Glutamatergic neuron (in vitro differentiated cells): ENCODE measurements around the gene DNAI1. TPM values are rescaled to one million over a fixed set of nuclear protein-coding genes. Genes with fewer than 3 reads are reported as not detected.

ENCODE experiments used
- DNase-seq: peaks from one replicate; pipeline ENCODE4 v3.0.0; 2022
- H3K27ac Mint-ChIP-seq: one replicate; pipeline ENCODE4 v1.8.0; 2020; ENCODE audit warnings: mild to moderate bottlenecking, mixed read lengths, inconsistent platforms; ENCODE audit not compliant: unreplicated experiment
- H3K27me3 Mint-ChIP-seq: one replicate; pipeline ENCODE4 v1.8.0; 2020; ENCODE audit warnings: mild to moderate bottlenecking, moderate library complexity, mixed read lengths, inconsistent platforms; ENCODE audit not compliant: unreplicated experiment
- H3K36me3 Mint-ChIP-seq: one replicate; pipeline ENCODE4 v1.8.0; 2020; ENCODE audit warnings: mild to moderate bottlenecking, mixed read lengths, inconsistent platforms; ENCODE audit not compliant: unreplicated experiment
- H3K4me1 Mint-ChIP-seq: one replicate; pipeline ENCODE4 v1.8.0; 2020; ENCODE audit warnings: mild to moderate bottlenecking, low read depth, mixed read lengths, inconsistent platforms; ENCODE audit not compliant: unreplicated experiment
- H3K4me3 Mint-ChIP-seq: one replicate; pipeline ENCODE4 v1.8.0; 2020; ENCODE audit warnings: mild to moderate bottlenecking, mixed read lengths, inconsistent platforms; ENCODE audit not compliant: unreplicated experiment
- H3K9me3 Mint-ChIP-seq: one replicate; pipeline ENCODE4 v1.8.0; 2020; ENCODE audit warnings: mild to moderate bottlenecking, moderate library complexity, mixed read lengths, inconsistent platforms; ENCODE audit not compliant: unreplicated experiment
- total RNA-seq: library from RNA; stranded (reverse); fragmentation: NEBNext Ultra II Directional; extraction: Animal tissue kit (Norgen Biotek cat#: 25700); gene quantifications from one replicate; pipeline ENCODE4 v1.2.1, GENCODE V29; 2021; ENCODE audit not compliant: unreplicated experiment
- TF ChIP-seq, protein P1 (sequence below): fragments of 200-600 bp; sonication (generic); IDR thresholded peaks from one replicate; pipeline ENCODE4 v1.5.0; 2021; ENCODE audit not compliant: partially characterized antibody, unreplicated experiment

DNAI1 gene
- total RNA-seq, 1 donor from 2014 or later, result 1.2 TPM

DNA sequence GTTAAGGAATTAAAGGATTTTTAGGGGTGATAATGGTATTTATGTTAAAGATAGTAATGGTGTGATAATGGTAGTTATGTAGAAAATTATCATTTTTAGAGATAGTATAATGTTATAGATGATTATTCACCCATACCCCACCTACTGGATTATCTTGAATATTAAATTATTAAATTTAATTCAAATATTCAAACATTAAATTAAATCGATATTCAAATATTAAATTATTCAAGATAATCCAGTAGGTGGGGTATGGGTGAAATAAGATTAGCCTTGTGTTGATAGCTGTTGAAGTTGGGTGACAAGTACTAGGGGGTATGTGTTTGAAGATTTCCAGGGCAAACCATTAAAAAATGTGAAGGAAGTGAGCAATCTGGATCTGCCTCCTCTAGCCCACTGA lies 15.8 kb upstream of the DNAI1 start:
- Mint-ChIP-seq H3K27me3 (peaks cover 2% of the 10 kb centered on the region), H3K4me1 (peaks cover 48% of the 10 kb centered on the region), H3K27ac (peak overlapping the region; percentile 40), H3K4me3 (peak overlapping the region; percentile 44), H3K36me3 (peaks cover 7% of the 10 kb centered on the region), H3K9me3 (peaks cover 2% of the 10 kb centered on the region)
- TF ChIP-seq, protein P1, sequence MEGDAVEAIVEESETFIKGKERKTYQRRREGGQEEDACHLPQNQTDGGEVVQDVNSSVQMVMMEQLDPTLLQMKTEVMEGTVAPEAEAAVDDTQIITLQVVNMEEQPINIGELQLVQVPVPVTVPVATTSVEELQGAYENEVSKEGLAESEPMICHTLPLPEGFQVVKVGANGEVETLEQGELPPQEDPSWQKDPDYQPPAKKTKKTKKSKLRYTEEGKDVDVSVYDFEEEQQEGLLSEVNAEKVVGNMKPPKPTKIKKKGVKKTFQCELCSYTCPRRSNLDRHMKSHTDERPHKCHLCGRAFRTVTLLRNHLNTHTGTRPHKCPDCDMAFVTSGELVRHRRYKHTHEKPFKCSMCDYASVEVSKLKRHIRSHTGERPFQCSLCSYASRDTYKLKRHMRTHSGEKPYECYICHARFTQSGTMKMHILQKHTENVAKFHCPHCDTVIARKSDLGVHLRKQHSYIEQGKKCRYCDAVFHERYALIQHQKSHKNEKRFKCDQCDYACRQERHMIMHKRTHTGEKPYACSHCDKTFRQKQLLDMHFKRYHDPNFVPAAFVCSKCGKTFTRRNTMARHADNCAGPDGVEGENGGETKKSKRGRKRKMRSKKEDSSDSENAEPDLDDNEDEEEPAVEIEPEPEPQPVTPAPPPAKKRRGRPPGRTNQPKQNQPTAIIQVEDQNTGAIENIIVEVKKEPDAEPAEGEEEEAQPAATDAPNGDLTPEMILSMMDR, result no peak
- DNase-seq, result no peak

DNA sequence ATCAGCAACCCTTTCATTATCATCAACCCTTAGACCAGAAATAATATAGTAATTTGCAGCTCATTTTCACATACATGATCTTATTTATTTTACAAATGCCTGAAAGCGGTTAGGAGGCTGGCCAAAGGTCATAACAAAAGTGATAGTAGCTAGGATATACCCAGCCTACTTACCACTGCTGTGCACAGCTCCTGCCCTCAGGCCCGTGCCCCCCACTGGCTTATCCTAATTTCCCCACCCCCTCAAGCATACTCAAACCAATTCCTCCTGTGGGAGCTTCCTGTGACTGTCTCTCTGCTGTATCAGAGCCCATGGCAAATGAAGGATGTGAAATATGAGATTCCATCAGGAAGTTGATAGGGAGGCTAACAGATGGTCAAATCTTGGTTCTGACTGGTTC lies 15.1 kb upstream of the DNAI1 start:
- peak overlapping the region; percentile 44 for H3K4me3 Mint-ChIP-seq
- H3K27me3 Mint-ChIP-seq, result peaks cover 2% of the 10 kb centered on the region
- H3K4me1 Mint-ChIP-seq, result peaks cover 48% of the 10 kb centered on the region
- DNase-seq, result no peak
- peaks cover 2% of the 10 kb centered on the region for H3K9me3 Mint-ChIP-seq
- peak overlapping the region; percentile 73 for H3K27ac Mint-ChIP-seq
- peaks cover 7% of the 10 kb centered on the region for H3K36me3 Mint-ChIP-seq
- TF ChIP-seq, protein P1, result no peak

DNA sequence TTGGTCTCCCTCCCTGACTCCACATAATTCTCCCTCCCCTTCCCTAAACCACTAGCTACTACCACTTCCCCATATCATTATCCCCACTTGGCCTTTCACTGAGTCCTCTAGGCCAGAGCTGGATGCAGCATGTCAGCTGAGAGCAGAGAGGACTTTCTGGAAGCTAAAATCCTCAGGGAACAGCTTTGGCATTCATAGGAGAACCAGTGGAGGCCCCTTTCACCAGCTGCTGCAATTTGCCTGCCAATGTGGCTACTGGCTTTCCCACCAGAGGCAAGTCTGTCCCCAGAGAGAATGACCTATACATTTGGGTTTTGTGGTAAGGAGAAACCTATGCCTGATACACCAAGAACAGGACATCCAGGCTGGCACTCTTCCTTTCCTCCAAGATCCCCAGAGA lies 14.6 kb upstream of the DNAI1 start:
- Mint-ChIP-seq H3K4me3 (peak overlapping the region; percentile 44), H3K4me1 (peaks cover 45% of the 10 kb centered on the region), H3K27ac (peak overlapping the region; percentile 73), H3K36me3 (peaks cover 5% of the 10 kb centered on the region), H3K9me3 (peaks cover 2% of the 10 kb centered on the region), H3K27me3 (peaks cover 2% of the 10 kb centered on the region)
- TF ChIP-seq, protein P1, result no peak
- peak; percentile 30 for DNase-seq

DNA sequence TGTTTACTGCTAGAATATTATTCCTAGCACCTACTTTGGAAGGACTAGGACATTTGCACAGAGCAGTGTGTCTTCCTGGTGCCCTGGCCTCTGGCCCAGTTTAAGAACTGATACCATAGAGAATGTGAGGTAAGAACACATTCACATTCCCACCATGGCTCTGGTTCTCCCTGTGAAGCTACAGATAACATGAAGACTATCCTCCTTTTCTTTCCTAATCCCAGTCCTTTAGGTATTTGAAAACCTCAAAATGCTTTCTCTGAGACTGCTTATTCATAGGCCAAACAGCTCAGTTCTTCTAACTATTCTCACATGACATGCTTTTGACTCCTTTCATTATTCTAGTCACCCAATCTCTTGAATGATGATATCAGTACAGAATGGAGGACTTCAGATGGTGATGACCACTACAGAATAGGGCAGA lies 12.1 kb upstream of the DNAI1 start:
- Mint-ChIP-seq H3K27me3 (peaks cover 2% of the 10 kb centered on the region), H3K36me3 (no peaks in the 10 kb centered on the region), H3K4me1 (peaks cover 38% of the 10 kb centered on the region), H3K27ac (no peak overlapping the region), H3K4me3 (no peak overlapping the region), H3K9me3 (peaks cover 3% of the 10 kb centered on the region)
- TF ChIP-seq, protein P1, result no peak
- no peak for DNase-seq

DNA sequence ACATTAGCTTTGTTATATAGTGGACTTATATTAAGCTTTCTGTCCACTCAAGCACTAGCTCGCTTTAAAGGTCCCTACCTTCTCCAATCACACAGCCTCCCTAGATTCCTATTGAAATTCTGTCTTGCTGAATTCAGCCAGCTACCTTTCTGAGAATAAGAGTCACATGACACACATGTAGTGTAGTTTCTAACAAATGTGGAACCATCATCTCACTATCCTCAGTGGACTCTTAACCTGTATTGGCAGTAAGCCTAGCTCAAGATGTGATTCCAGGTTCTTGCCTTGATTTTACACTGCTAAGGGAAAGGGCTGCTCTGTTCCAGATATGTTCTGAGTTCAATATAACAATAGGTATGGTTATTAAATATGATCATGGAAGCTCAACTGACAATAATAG lies 11.7 kb upstream of the DNAI1 start:
- Mint-ChIP-seq H3K4me3 (no peak overlapping the region), H3K9me3 (peaks cover 3% of the 10 kb centered on the region), H3K36me3 (no peaks in the 10 kb centered on the region), H3K27me3 (peaks cover 2% of the 10 kb centered on the region), H3K27ac (no peak overlapping the region), H3K4me1 (peaks cover 42% of the 10 kb centered on the region)
- no peak for DNase-seq
- TF ChIP-seq, protein P1, result no peak
